Measurements from ENCODE around the gene KRTAP10-4. TPM values are rescaled to one million over a fixed set of nuclear protein-coding genes. Genes with fewer than 3 reads are reported as not detected.

Gene KRTAP10-4
- total RNA-seq, 1 donor from 2014 or later: not detected

DNA sequence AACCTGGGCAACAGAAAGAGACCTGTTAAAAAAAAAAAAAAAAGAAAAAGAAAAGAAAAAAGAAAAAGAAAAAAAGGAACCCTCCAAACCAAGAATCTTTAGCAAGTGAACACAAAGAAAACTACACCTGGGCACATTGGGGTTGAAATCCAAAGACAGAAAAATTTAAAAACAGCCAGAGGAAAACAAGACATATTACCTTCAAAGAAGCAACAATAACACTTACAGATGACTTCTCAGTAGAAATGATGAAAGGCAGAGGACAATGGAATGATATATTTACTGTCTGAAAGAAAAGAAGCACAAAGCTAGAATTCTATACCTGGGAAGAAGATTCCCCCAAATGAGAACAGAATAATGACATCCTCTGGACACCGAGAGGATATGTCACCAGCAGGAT lies 30.8 kb upstream of the KRTAP10-4 start:
- H3K27me3 Mint-ChIP-seq (ENCODE audit: unreplicated experiment): peaks cover 6% of the 10 kb centered on the region
- DNase-seq (ENCODE audit: low spot score): no peak
- no peak overlapping the region for H3K27ac Mint-ChIP-seq (ENCODE audit: unreplicated experiment)
- peaks cover 7% of the 10 kb centered on the region for H3K4me1 Mint-ChIP-seq (ENCODE audit: unreplicated experiment)
- no peaks in the 10 kb centered on the region for H3K9me3 Mint-ChIP-seq (ENCODE audit: unreplicated experiment)
- H3K36me3 Mint-ChIP-seq (ENCODE audit: low read depth, unreplicated experiment): peaks cover 13% of the 10 kb centered on the region
- TF ChIP-seq, protein P1, sequence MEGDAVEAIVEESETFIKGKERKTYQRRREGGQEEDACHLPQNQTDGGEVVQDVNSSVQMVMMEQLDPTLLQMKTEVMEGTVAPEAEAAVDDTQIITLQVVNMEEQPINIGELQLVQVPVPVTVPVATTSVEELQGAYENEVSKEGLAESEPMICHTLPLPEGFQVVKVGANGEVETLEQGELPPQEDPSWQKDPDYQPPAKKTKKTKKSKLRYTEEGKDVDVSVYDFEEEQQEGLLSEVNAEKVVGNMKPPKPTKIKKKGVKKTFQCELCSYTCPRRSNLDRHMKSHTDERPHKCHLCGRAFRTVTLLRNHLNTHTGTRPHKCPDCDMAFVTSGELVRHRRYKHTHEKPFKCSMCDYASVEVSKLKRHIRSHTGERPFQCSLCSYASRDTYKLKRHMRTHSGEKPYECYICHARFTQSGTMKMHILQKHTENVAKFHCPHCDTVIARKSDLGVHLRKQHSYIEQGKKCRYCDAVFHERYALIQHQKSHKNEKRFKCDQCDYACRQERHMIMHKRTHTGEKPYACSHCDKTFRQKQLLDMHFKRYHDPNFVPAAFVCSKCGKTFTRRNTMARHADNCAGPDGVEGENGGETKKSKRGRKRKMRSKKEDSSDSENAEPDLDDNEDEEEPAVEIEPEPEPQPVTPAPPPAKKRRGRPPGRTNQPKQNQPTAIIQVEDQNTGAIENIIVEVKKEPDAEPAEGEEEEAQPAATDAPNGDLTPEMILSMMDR (IDR thresholded peaks at IDR 0.05; ENCODE audit: unreplicated experiment): no peak
- H3K4me3 Mint-ChIP-seq (ENCODE audit: unreplicated experiment): no peak overlapping the region

DNA sequence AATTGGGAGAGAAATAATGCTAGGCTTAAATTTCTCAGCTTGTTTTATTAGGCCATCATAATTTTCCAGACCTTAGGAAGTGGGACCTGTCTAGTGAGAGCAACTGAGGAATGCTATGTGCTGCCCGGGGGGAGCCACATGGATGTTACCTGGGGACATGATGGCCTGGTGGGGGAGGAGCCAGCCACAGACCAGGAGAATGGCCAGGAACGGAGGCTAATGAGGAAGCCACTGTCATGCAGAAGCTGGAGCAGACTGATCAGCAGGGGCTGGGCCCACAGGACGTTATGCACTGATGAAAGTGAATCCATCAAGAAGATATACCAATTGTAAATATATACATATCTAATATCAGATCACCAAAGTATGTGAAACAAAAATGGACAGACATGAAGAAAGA lies 29.0 kb upstream of the KRTAP10-4 start:
- H3K27me3 Mint-ChIP-seq (ENCODE audit: unreplicated experiment): peaks cover 4% of the 10 kb centered on the region
- H3K9me3 Mint-ChIP-seq (ENCODE audit: unreplicated experiment): no peaks in the 10 kb centered on the region
- TF ChIP-seq, protein P1 (IDR thresholded peaks at IDR 0.05; ENCODE audit: unreplicated experiment): no peak
- no peak overlapping the region for H3K4me3 Mint-ChIP-seq (ENCODE audit: unreplicated experiment)
- H3K27ac Mint-ChIP-seq (ENCODE audit: unreplicated experiment): no peak overlapping the region
- no peak for DNase-seq (ENCODE audit: low spot score)
- H3K36me3 Mint-ChIP-seq (ENCODE audit: low read depth, unreplicated experiment): peaks cover 14% of the 10 kb centered on the region
- peaks cover 18% of the 10 kb centered on the region for H3K4me1 Mint-ChIP-seq (ENCODE audit: unreplicated experiment)

DNA sequence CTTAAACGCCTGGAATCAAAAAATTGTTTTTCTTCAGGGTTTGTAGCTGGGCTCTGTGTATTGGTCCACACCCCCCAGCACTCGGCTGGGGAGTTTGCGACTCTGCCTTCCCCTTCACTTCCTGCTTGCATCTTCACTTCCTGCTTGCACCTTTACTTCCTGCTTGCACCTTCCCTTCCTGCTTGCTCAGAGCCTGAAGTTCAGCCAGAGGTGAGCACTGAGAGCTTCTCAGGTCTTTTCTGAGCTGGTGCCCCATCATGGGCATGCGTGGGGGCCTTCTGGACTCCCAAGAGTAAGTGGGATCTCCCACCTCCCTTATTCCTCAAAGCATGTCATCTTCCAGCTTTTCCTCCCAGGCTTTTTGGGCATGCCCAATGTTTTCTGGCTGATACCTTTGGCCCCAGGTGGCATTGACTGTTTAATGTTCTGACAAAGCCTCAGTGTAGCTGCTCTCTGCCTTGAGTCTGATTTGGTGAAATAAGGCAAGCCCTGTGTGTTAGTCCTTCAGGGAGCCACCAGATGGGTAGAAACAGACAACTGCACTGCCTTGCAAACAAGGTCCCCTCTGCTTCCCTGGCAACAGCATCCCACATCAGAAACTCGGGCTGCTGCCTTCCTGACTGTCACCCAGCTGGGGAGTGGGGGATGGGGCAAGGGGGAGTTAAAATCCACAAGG lies 25.7 kb upstream of the KRTAP10-4 start:
- Mint-ChIP-seq H3K27ac (ENCODE audit: unreplicated experiment) (no peak overlapping the region), H3K9me3 (ENCODE audit: unreplicated experiment) (no peaks in the 10 kb centered on the region), H3K36me3 (ENCODE audit: low read depth, unreplicated experiment) (peaks cover 10% of the 10 kb centered on the region), H3K4me1 (ENCODE audit: unreplicated experiment) (peaks cover 18% of the 10 kb centered on the region), H3K4me3 (ENCODE audit: unreplicated experiment) (no peak overlapping the region), H3K27me3 (ENCODE audit: unreplicated experiment) (peaks cover 2% of the 10 kb centered on the region)
- TF ChIP-seq, protein P1 (IDR thresholded peaks at IDR 0.05; ENCODE audit: unreplicated experiment): no peak
- no peak for DNase-seq (ENCODE audit: low spot score)

DNA sequence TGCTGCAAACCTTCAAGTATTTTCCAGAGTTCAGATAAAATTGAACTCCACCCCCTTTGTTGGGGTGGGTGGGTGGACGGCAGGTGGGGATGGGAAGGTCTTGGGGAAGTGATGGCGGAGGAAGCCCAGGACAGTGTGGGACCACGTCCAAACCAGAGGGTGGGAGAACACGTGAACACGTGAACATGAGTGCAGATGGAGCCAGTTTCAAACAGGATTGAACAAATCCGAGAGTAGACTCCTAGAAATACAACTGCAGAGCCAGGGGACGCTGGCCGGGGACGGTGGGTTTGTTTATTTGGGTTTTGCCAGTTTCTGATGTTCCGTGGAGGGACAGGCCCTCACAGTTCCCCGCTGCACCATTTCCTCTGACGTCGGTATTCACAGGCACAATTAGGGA lies 25.1 kb upstream of the KRTAP10-4 start:
- Mint-ChIP-seq H3K4me3 (ENCODE audit: unreplicated experiment) (no peak overlapping the region), H3K4me1 (ENCODE audit: unreplicated experiment) (peaks cover 18% of the 10 kb centered on the region), H3K36me3 (ENCODE audit: low read depth, unreplicated experiment) (peaks cover 10% of the 10 kb centered on the region), H3K27ac (ENCODE audit: unreplicated experiment) (no peak overlapping the region), H3K27me3 (ENCODE audit: unreplicated experiment) (peaks cover 2% of the 10 kb centered on the region), H3K9me3 (ENCODE audit: unreplicated experiment) (no peaks in the 10 kb centered on the region)
- DNase-seq (ENCODE audit: low spot score): no peak
- TF ChIP-seq, protein P1 (IDR thresholded peaks at IDR 0.05; ENCODE audit: unreplicated experiment): no peak

DNA sequence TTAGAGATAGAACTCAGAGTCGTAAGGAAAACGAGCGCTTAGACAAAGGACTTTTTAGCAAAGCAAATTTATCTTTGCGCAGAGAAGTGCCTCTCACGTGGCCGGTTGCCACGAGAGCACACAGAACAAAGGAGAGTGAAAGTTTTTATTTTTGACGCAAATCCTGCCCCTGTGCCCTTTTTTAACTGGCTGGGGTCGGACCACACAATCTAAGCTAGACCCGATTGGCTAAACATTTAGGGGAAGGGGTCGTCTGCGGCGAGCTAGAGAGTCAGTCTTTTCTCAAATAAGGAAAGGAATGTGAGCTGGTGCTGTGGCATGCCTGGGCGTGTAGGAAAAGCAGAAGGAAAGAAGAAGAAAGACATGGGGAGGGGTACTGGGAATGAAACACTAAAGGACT lies 24.6 kb upstream of the KRTAP10-4 start:
- peaks cover 18% of the 10 kb centered on the region for H3K4me1 Mint-ChIP-seq (ENCODE audit: unreplicated experiment)
- no peak for DNase-seq (ENCODE audit: low spot score)
- H3K27ac Mint-ChIP-seq (ENCODE audit: unreplicated experiment): peak overlapping the region; percentile 0
- H3K4me3 Mint-ChIP-seq (ENCODE audit: unreplicated experiment): no peak overlapping the region
- TF ChIP-seq, protein P1 (IDR thresholded peaks at IDR 0.05; ENCODE audit: unreplicated experiment): no peak
- H3K36me3 Mint-ChIP-seq (ENCODE audit: low read depth, unreplicated experiment): peaks cover 10% of the 10 kb centered on the region
- H3K9me3 Mint-ChIP-seq (ENCODE audit: unreplicated experiment): no peaks in the 10 kb centered on the region
- H3K27me3 Mint-ChIP-seq (ENCODE audit: unreplicated experiment): peaks cover 2% of the 10 kb centered on the region
